ENCODE measurements around the gene L3MBTL4. TPM values are rescaled to one million over a fixed set of nuclear protein-coding genes. Genes with fewer than 3 reads are reported as not detected.

L3MBTL4 gene
- total RNA-seq, 3 donors from 2014 or later = 0.40 to 0.49 (median 0.42) TPM

GRCh38 chr18:6363216-6363615 lies 51.5 kb downstream of the L3MBTL4 start:
- Mint-ChIP-seq H3K36me3 (ENCODE audit: insufficient read depth) (no peaks in the 10 kb centered on the region), H3K27me3 (ENCODE audit: low read depth) (no peaks in the 10 kb centered on the region), H3K4me1 (ENCODE audit: low read depth) (no peaks in the 10 kb centered on the region), H3K4me3 (no peak overlapping the region), H3K9me3 (peaks cover 3% of the 10 kb centered on the region)
- DNase-seq (no peak), ATAC-seq (peak in 1 of 2 donors; percentile 35)

- Mint-ChIP-seq H3K27me3 (ENCODE audit: low read depth) (no peaks in the 10 kb centered on the region), H3K36me3 (ENCODE audit: insufficient read depth) (no peaks in the 10 kb centered on the region), H3K4me3 (no peak overlapping the region), H3K9me3 (peaks cover 3% of the 10 kb centered on the region), H3K4me1 (ENCODE audit: low read depth) (no peaks in the 10 kb centered on the region)
- DNase-seq = no peak
- ATAC-seq = no peak
Measured at GRCh38 chr18:6362559-6363129, 52.1 kb downstream of the L3MBTL4 start.

GRCh38 chr18:6357668-6358067 lies 57.0 kb downstream of the L3MBTL4 start:
- no peak overlapping the region for H3K4me3 Mint-ChIP-seq
- no peaks in the 10 kb centered on the region for H3K27me3 Mint-ChIP-seq (ENCODE audit: low read depth)
- no peak for ATAC-seq
- no peaks in the 10 kb centered on the region for H3K36me3 Mint-ChIP-seq (ENCODE audit: insufficient read depth)
- H3K9me3 Mint-ChIP-seq = peaks cover 9% of the 10 kb centered on the region
- DNase-seq = no peak
- H3K4me1 Mint-ChIP-seq (ENCODE audit: low read depth) = no peaks in the 10 kb centered on the region

GRCh38 chr18:6355789-6356589 lies 58.7 kb downstream of the L3MBTL4 start:
- no peak overlapping the region for H3K4me3 Mint-ChIP-seq
- no peaks in the 10 kb centered on the region for H3K27me3 Mint-ChIP-seq (ENCODE audit: low read depth)
- ATAC-seq = peak in 1 of 2 donors; percentile 54
- H3K9me3 Mint-ChIP-seq = peaks cover 9% of the 10 kb centered on the region
- no peaks in the 10 kb centered on the region for H3K36me3 Mint-ChIP-seq (ENCODE audit: insufficient read depth)
- no peaks in the 10 kb centered on the region for H3K4me1 Mint-ChIP-seq (ENCODE audit: low read depth)
- DNase-seq = no peak

GRCh38 chr18:6352275-6352674 lies 62.4 kb downstream of the L3MBTL4 start:
- DNase-seq = no peak
- Mint-ChIP-seq H3K4me3 (no peak overlapping the region), H3K9me3 (peaks cover 6% of the 10 kb centered on the region), H3K27me3 (ENCODE audit: low read depth) (no peaks in the 10 kb centered on the region), H3K36me3 (ENCODE audit: insufficient read depth) (no peaks in the 10 kb centered on the region), H3K4me1 (ENCODE audit: low read depth) (no peaks in the 10 kb centered on the region)
- ATAC-seq = no peak

DNA sequence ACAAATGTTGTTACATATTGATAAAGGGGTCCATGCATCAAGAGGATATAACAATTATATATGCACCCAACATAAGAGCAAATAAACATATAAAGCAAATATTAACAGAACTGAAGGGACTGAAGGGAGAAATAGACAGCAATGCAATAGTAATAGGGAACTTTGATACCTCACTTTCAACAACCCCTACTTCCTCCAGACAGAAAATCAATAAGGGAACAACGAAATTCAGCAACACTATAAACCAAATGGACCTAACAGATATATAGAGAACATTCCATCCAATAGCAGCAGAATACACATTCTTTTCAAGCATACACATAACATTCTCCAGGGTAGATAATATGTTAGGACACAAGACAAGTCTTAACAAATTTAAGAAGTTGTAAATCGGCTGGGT lies 71.7 kb downstream of the L3MBTL4 start:
- DNase-seq = no peak
- Mint-ChIP-seq H3K36me3 (ENCODE audit: insufficient read depth) (no peaks in the 10 kb centered on the region), H3K27me3 (ENCODE audit: low read depth) (no peaks in the 10 kb centered on the region), H3K9me3 (peaks cover 36% of the 10 kb centered on the region), H3K4me1 (ENCODE audit: low read depth) (no peaks in the 10 kb centered on the region), H3K4me3 (no peak overlapping the region)
- no peak for ATAC-seq

GRCh38 chr18:6341709-6342108 lies 73.0 kb downstream of the L3MBTL4 start:
- Mint-ChIP-seq H3K4me3 (no peak overlapping the region), H3K36me3 (ENCODE audit: insufficient read depth) (no peaks in the 10 kb centered on the region), H3K9me3 (peaks cover 41% of the 10 kb centered on the region), H3K4me1 (ENCODE audit: low read depth) (no peaks in the 10 kb centered on the region), H3K27me3 (ENCODE audit: low read depth) (no peaks in the 10 kb centered on the region)
- DNase-seq (no peak), ATAC-seq (no peak)

DNA sequence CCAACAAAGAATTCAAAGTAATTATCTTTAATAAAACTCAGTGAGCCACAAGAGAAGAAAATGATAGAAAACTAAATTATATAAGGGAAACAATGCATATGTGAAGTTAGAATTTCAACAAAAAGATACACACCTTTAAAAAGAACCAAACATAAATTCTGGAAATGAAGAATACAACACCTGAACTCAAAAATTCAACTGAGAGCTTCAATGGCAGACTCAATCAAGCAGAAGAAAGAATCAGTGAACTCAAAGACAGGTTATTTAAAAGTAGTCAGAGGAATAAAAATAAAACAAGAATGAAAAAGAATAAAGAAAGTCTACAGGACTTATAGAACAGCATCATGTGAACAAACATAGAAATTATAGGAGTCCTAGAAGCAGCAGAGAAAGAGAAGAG lies 73.4 kb downstream of the L3MBTL4 start:
- DNase-seq (no peak), ATAC-seq (no peak)
- Mint-ChIP-seq H3K9me3 (peaks cover 41% of the 10 kb centered on the region), H3K27me3 (ENCODE audit: low read depth) (no peaks in the 10 kb centered on the region), H3K4me1 (ENCODE audit: low read depth) (no peaks in the 10 kb centered on the region), H3K36me3 (ENCODE audit: insufficient read depth) (no peaks in the 10 kb centered on the region), H3K4me3 (no peak overlapping the region)

DNA sequence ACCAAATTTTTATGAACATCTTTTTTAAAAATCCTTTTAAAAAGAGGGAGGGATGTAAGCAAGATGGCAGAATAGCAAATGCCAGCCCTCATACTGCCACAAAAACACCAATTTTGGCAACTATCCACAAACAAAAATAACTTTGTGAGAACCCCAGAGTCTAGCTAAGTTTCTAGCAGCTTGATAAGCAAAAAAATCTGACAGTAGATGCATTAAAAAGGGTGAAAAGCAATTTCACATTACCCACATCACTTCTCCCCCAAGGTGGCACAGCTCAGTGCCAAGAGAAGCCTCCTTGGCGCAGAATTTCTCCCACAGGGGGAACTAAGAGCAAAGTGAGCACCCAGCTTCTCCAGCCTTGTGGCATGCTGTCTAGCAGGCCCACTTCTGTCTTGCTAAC lies 74.6 kb downstream of the L3MBTL4 start:
- H3K27me3 Mint-ChIP-seq (ENCODE audit: low read depth) = no peaks in the 10 kb centered on the region
- DNase-seq = no peak
- no peaks in the 10 kb centered on the region for H3K36me3 Mint-ChIP-seq (ENCODE audit: insufficient read depth)
- no peak overlapping the region for H3K4me3 Mint-ChIP-seq
- no peak for ATAC-seq
- H3K4me1 Mint-ChIP-seq (ENCODE audit: low read depth) = no peaks in the 10 kb centered on the region
- H3K9me3 Mint-ChIP-seq = peaks cover 41% of the 10 kb centered on the region

- H3K27me3 Mint-ChIP-seq (ENCODE audit: low read depth) = no peaks in the 10 kb centered on the region
- DNase-seq = no peak
- H3K36me3 Mint-ChIP-seq (ENCODE audit: insufficient read depth) = no peaks in the 10 kb centered on the region
- H3K9me3 Mint-ChIP-seq = peaks cover 27% of the 10 kb centered on the region
- no peaks in the 10 kb centered on the region for H3K4me1 Mint-ChIP-seq (ENCODE audit: low read depth)
- no peak overlapping the region for H3K4me3 Mint-ChIP-seq
- ATAC-seq = no peak
Measured at GRCh38 chr18:6336239-6336638, 78.5 kb downstream of the L3MBTL4 start.

DNA sequence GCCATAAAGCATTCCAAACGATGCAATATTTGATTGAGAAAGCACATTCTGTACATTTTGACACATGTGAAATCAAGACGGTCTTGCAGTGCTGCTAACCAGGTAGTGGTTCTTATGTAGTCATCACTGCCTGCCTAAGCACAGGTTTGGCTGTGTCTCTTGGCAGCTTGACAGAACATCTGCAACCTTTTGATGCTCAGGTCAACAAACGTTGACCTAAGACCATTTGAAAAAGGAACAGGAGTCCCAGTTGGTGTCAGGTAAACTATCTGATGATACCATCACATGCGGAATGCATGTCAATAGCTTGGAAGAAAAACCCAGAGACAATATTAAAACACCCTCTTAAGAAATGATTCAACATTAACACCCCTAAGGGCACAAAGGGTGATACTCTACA lies 80.7 kb downstream of the L3MBTL4 start:
- H3K9me3 Mint-ChIP-seq = peaks cover 19% of the 10 kb centered on the region
- ATAC-seq (no peak), DNase-seq (no peak)
- H3K4me3 Mint-ChIP-seq = no peak overlapping the region
- no peaks in the 10 kb centered on the region for H3K36me3 Mint-ChIP-seq (ENCODE audit: insufficient read depth)
- no peaks in the 10 kb centered on the region for H3K4me1 Mint-ChIP-seq (ENCODE audit: low read depth)
- H3K27me3 Mint-ChIP-seq (ENCODE audit: low read depth) = no peaks in the 10 kb centered on the region

DNA sequence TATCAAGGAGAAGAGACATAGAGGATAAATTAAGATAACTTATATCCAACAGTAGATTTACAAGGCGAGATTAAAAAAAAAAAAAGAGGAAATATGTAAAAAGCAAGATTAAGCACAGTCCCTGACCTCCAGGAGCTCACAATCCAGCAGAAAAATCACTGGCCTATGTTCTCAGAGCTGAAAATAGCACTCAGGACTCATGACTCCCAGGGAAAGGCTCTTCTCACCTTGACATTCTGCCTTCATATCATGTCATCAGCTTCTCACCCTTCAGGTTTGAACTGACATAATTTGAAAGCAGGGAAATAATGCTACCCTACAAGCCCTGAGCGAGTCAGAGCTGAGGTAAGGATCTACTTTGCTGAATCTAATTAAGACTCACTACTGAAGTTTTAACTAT lies 82.8 kb downstream of the L3MBTL4 start:
- DNase-seq (no peak), ATAC-seq (no peak)
- H3K9me3 Mint-ChIP-seq = peaks cover 14% of the 10 kb centered on the region
- H3K27me3 Mint-ChIP-seq (ENCODE audit: low read depth) = no peaks in the 10 kb centered on the region
- no peaks in the 10 kb centered on the region for H3K4me1 Mint-ChIP-seq (ENCODE audit: low read depth)
- no peaks in the 10 kb centered on the region for H3K36me3 Mint-ChIP-seq (ENCODE audit: insufficient read depth)
- no peak overlapping the region for H3K4me3 Mint-ChIP-seq

DNA sequence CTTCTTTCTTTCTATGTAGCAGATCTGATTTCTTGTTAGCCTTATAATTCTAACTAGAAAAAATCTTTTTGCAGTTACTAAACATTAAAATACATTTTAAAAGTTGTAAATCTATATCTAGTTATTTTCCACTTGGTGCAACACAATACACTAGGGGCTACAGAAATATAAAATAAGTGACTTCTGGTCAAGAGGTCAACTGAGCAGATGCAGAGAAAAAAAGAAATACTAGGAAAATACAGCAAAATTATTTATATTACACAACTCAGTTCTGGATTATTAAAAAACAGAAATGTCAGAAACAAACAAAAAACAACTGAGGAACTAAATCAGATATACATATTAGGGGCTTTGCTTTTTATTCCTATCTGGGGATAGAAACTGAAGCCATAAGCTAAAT lies 83.9 kb downstream of the L3MBTL4 start:
- Mint-ChIP-seq H3K9me3 (peaks cover 12% of the 10 kb centered on the region), H3K4me1 (ENCODE audit: low read depth) (no peaks in the 10 kb centered on the region), H3K27me3 (ENCODE audit: low read depth) (no peaks in the 10 kb centered on the region), H3K36me3 (ENCODE audit: insufficient read depth) (no peaks in the 10 kb centered on the region), H3K4me3 (no peak overlapping the region)
- DNase-seq (no peak), ATAC-seq (no peak)

- H3K36me3 Mint-ChIP-seq (ENCODE audit: insufficient read depth) = no peaks in the 10 kb centered on the region
- DNase-seq (no peak), ATAC-seq (no peak)
- peaks cover 5% of the 10 kb centered on the region for H3K9me3 Mint-ChIP-seq
- H3K4me1 Mint-ChIP-seq (ENCODE audit: low read depth) = no peaks in the 10 kb centered on the region
- no peak overlapping the region for H3K4me3 Mint-ChIP-seq
- no peaks in the 10 kb centered on the region for H3K27me3 Mint-ChIP-seq (ENCODE audit: low read depth)
Measured at GRCh38 chr18:6328621-6329010, 86.1 kb downstream of the L3MBTL4 start.

DNA sequence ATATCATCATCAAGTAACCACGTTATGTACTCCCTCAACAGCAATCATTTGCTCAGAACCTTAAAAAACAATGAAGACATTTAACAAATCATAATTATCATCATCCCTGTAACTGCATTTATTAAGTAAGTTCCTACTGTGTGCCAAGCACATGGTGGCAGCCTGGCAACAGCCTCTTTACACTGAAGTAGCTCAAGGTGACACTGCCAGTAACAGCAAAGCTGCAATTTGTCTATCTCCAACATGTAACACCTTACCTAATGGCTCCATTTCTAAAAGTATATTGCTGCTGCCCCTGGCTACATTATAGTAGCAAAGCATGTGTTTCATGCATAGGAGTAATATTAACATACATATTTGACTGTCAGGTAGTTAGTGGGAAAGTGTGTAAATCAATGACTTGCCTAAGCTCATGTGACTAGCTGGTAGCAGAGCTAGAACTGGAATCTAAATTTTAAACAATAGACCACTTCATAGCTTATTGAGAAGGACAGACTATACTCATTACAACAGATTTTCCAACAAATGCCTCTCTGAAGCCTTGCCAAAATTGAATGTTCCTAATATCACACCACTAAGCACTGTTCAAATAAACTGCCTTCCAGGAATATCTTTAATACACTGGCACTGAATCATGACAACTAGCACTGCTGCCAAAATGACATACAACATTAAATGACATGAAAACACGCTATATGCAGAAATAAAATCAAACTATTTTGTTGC lies 86.7 kb downstream of the L3MBTL4 start:
- Mint-ChIP-seq H3K4me1 (ENCODE audit: low read depth) (no peaks in the 10 kb centered on the region), H3K4me3 (no peak overlapping the region), H3K9me3 (peaks cover 10% of the 10 kb centered on the region), H3K27me3 (ENCODE audit: low read depth) (no peaks in the 10 kb centered on the region), H3K36me3 (ENCODE audit: insufficient read depth) (no peaks in the 10 kb centered on the region)
- DNase-seq (no peak), ATAC-seq (no peak)
